HCT116 (cell line): Measurements from ENCODE around the gene RCE1. TPM values are rescaled to one million over a fixed set of nuclear protein-coding genes. Genes with fewer than 3 reads are reported as not detected.

Experiments used
- ATAC-seq: fragments of 200-7000 bp; cut with Tn5 transposase; 2 replicates; pipeline ENCODE4 v1.9.1; 2020; ENCODE audit warnings: mild to moderate bottlenecking, moderate library complexity
- BruUV-seq: library from RNA; stranded (reverse); fragments of 400-500 nt; replicated peaks from 2 replicates; lab custom pipeline; 2021; lab: Mats Ljungman, UMichigan
- CTCF ChIA-PET: fragments of 300-600 bp; sonication (Branson Sonifier 250); formaldehyde crosslinking; loops from one replicate; lab custom pipeline; 2021; ENCODE audit warnings: antibody characterized with exemption; lab: Charles Lee
- POLR2A ChIA-PET: fragments of 300-600, 350-600 bp; sonication (Branson Sonifier 250); formaldehyde crosslinking; loops from one replicate; lab custom pipeline; 2021; ENCODE audit warnings: antibody characterized with exemption; lab: Charles Lee
- RAD21 ChIA-PET, 2 experiments: fragments of 300-600 bp; sonication (Branson Sonifier 250); formaldehyde crosslinking; loops; one replicate each; lab custom pipeline; 2023; ENCODE audit warnings: low total read pairs in 2 of 2; ENCODE audit not compliant: uncharacterized antibody in 2 of 2, unreplicated experiment in 2 of 2, low non-redundant PET in 1 of 2; lab: Charles Lee
- DNase-seq: peaks from one replicate; pipeline ENCODE4 v3.0.0-alpha.2; 2010; ENCODE audit warnings: low read depth, low spot score
- H2AFZ ChIP-seq: fragments of 200-600 bp; shearing (Covaris generic), sonication (generic); 2 replicates; pipeline ENCODE4 v1.6.1; 2017; ENCODE audit warnings: low read depth, mixed run types, mixed read lengths, antibody characterized with exemption, low read length; ENCODE audit not compliant: poor library complexity, severe bottlenecking
- H3K27ac ChIP-seq: 2 replicates; pipeline ENCODE4 v1.5.1; 2012; ENCODE audit warnings: low read depth, low read length
- H3K27me3 ChIP-seq: fragments of 200-600 bp; sonication (generic); 2 replicates; pipeline ENCODE4 v1.6.1; 2016; ENCODE audit warnings: mixed run types, low read length, mixed read lengths; ENCODE audit not compliant: insufficient read depth
- H3K36me3 ChIP-seq, 2 experiments: fragments of 200-500 bp in 1 of 2; fragments of 200-600 bp in 1 of 2; sonication (Bioruptor generic) in 1 of 2; sonication (generic) in 1 of 2; 2 replicates each; pipeline versions ENCODE4 v1.5.1 to v1.6.1; 2014 to 2016; ENCODE audit warnings: low read length in 2 of 2, inconsistent platforms in 1 of 2, mixed read lengths in 1 of 2, mixed run types in 1 of 2; ENCODE audit not compliant: insufficient read depth in 2 of 2, control insufficient read depth in 1 of 2
- H3K4me1 ChIP-seq, 2 experiments: fragments of 200-600 bp in 1 of 2; sonication (generic) in 1 of 2; 2 replicates each; pipeline versions ENCODE4 v1.5.1 to v1.6.1; 2012 to 2017; ENCODE audit warnings: low read length in 2 of 2, inconsistent platforms in 1 of 2, mild to moderate bottlenecking in 1 of 2, mixed read lengths in 1 of 2, mixed run types in 1 of 2, moderate library complexity in 1 of 2; ENCODE audit not compliant: insufficient read depth in 2 of 2, control insufficient read depth in 1 of 2
- H3K4me2 ChIP-seq: fragments of 200-600 bp; sonication (generic); 2 replicates; pipeline ENCODE4 v1.6.1; 2017; ENCODE audit warnings: mixed run types, low read length, mixed read lengths
- H3K4me3 ChIP-seq, 2 experiments: fragments of 200-600 bp in 1 of 2; sonication (generic) in 1 of 2; replicated peaks in 1 of 2; 2 replicates each; pipeline ENCODE4 v1.5.1; 2011 to 2016; ENCODE audit warnings: low read length in 2 of 2, control low read depth in 1 of 2, low read depth in 1 of 2, mild to moderate bottlenecking in 1 of 2, mixed read lengths in 1 of 2, mixed run types in 1 of 2
- H3K79me2 ChIP-seq: fragments of 200-600 bp; sonication (generic); 2 replicates; pipeline ENCODE4 v1.6.1; 2017; ENCODE audit warnings: mild to moderate bottlenecking, mixed run types, low read length, moderate library complexity, mixed read lengths; ENCODE audit not compliant: insufficient read depth
- H3K9ac ChIP-seq: fragments of 200-600 bp; sonication (generic); 2 replicates; pipeline ENCODE4 v1.6.1; 2016; ENCODE audit warnings: low read length, mixed read lengths
- H3K9me2 ChIP-seq: fragments of 200-600 bp; sonication (generic), shearing (Covaris generic); 2 replicates; pipeline ENCODE4 v1.6.1; 2017; ENCODE audit warnings: mixed run types, mild to moderate bottlenecking, moderate library complexity; ENCODE audit not compliant: insufficient read depth
- H3K9me3 ChIP-seq, 2 experiments: fragments of 200-500 bp in 1 of 2; fragments of 200-600 bp in 1 of 2; sonication (Bioruptor generic) in 1 of 2; sonication (generic) in 1 of 2; 2 replicates each; pipeline ENCODE4 v1.6.1; 2014 to 2017; ENCODE audit warnings: low read length in 2 of 2, mixed read lengths in 2 of 2, inconsistent platforms in 1 of 2, low read depth in 1 of 2, mild to moderate bottlenecking in 1 of 2, mixed run types in 1 of 2, moderate library complexity in 1 of 2; ENCODE audit not compliant: control insufficient read depth in 1 of 2, insufficient read depth in 1 of 2
- H4K20me1 ChIP-seq: fragments of 200-600 bp; sonication (generic), shearing (Covaris generic); 2 replicates; pipeline ENCODE4 v1.6.1; 2017; ENCODE audit warnings: mixed run types, mild to moderate bottlenecking, moderate library complexity; ENCODE audit not compliant: insufficient read depth
- ATF3 ChIP-seq: IDR thresholded peaks from 2 replicates; pipeline ENCODE4 v1.6.1; 2012
- CBX3 ChIP-seq: IDR thresholded peaks from 2 replicates; pipeline ENCODE4 v1.6.1; 2012; ENCODE audit warnings: low read depth
- EGR1 ChIP-seq: IDR thresholded peaks from 2 replicates; pipeline ENCODE4 v1.6.1; 2012; ENCODE audit warnings: low read depth
- EZH2 ChIP-seq: fragments of 200-600 bp; sonication (generic); IDR thresholded peaks from 2 replicates; pipeline ENCODE4 v1.6.1; 2017; ENCODE audit warnings: antibody characterized with exemption, mixed run types
- EZH2phosphoT487 ChIP-seq: fragments of 200-600 bp; IDR thresholded peaks from 2 replicates; pipeline ENCODE4 v1.6.1; 2018; ENCODE audit warnings: antibody characterized with exemption, borderline replicate concordance
- FOSL1 ChIP-seq: IDR thresholded peaks from 2 replicates; pipeline ENCODE4 v1.6.1; 2012; ENCODE audit warnings: low read depth
- POLR2A ChIP-seq: IDR thresholded peaks from 2 replicates; pipeline ENCODE4 v1.7.0; 2011; ENCODE audit warnings: borderline replicate concordance; ENCODE audit not compliant: insufficient read depth, insufficient read length; ENCODE audit errors: extremely low read depth
- POLR2AphosphoS5 ChIP-seq: IDR thresholded peaks from 2 replicates; pipeline ENCODE4 v1.6.1; 2011; ENCODE audit warnings: mild to moderate bottlenecking, low read depth, low read length, moderate library complexity
- RAD21 ChIP-seq: IDR thresholded peaks from 2 replicates; pipeline ENCODE4 v1.6.1; 2012; ENCODE audit warnings: low read depth, mild to moderate bottlenecking
- REST ChIP-seq: IDR thresholded peaks from 2 replicates; pipeline ENCODE4 v1.6.1; 2012; ENCODE audit warnings: low read depth
- SIN3A ChIP-seq: IDR thresholded peaks from 2 replicates; pipeline ENCODE4 v1.6.1; 2012; ENCODE audit warnings: low read depth
- SP1 ChIP-seq: IDR thresholded peaks from 2 replicates; pipeline ENCODE4 v1.6.1; 2012; ENCODE audit warnings: low read depth
- SRF ChIP-seq: IDR thresholded peaks from 2 replicates; pipeline ENCODE4 v1.6.1; 2012; ENCODE audit warnings: low read depth
- YY1 ChIP-seq: IDR thresholded peaks from 2 replicates; pipeline ENCODE4 v1.6.1; 2011; ENCODE audit warnings: low read length, low read depth, moderate library complexity, mild to moderate bottlenecking; ENCODE audit not compliant: insufficient replicate concordance; ENCODE audit errors: extremely low read depth
- intact Hi-C: fragments of 100-400 bp; cut with micrococcal nuclease; formaldehyde crosslinking; loops from 2 replicates; pipeline ENCODE4 v1.10.0; 2022
- total RNA-seq: library from RNA; stranded (reverse); gene quantifications from one replicate; pipeline ENCODE4 v1.2.1, GENCODE V29; 2021; ENCODE audit not compliant: unreplicated experiment
- TF ChIP-seq, protein P1 (sequence below): IDR thresholded peaks from 2 replicates; pipeline ENCODE4 v1.6.1; 2012
- TF ChIP-seq, protein P2 (sequence below), 3 experiments: fragments of 200-600 bp in 1 of 3; sonication (generic) in 1 of 3; IDR thresholded peaks in 2 of 3; conservative IDR thresholded peaks in 1 of 3; 2 replicates each; pipeline ENCODE4 v1.5.1; 2012 to 2017; ENCODE audit warnings: low read depth in 2 of 3, low read length in 2 of 3, antibody characterized with exemption in 1 of 3, borderline replicate concordance in 1 of 3, control low read depth in 1 of 3, mild to moderate bottlenecking in 1 of 3, mixed read lengths in 1 of 3, mixed run types in 1 of 3, moderate library complexity in 1 of 3; ENCODE audit not compliant: insufficient read depth in 1 of 3
- TF ChIP-seq, protein P3 (sequence below): IDR thresholded peaks from 2 replicates; pipeline ENCODE4 v1.6.1; 2011; ENCODE audit warnings: mild to moderate bottlenecking, low read length, moderate library complexity; ENCODE audit not compliant: insufficient replicate concordance; ENCODE audit errors: extremely low read depth

The RCE1 gene
- total RNA-seq, 1 experiment from 2014 or later: 35.3 TPM

DNA sequence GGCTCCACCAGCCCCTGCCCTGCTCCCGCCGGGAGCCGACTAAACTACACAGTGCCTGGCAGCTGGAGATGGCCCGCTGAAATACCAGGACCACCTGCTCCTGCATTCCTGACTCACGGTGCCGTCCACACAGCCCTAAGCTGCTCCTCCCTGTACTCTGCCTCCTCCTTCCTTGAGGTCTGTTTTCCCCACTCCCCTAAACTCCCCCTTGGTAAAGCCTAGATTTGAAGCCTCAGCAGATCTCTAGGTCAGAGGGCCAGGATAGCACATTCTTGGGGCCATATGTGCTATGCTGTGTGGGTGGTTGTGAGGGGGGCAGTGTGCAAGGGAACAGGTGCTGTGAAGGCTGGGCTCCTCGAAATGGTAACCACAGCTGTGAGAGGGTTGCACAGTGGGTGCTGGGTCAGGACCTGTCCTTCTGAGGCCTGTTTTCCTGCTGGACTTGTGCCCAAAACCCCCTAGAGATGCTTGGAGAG lies 23.3 kb downstream of the RCE1 start:
- no peak overlapping the region for H3K4me2 ChIP-seq
- no TSS peak for BruUV-seq
- H3K9ac ChIP-seq: no peak overlapping the region
- H3K9me3 ChIP-seq: no peaks in the 10 kb centered on the region
- H3K27ac ChIP-seq: no peak overlapping the region
- ChIA-PET POLR2A (interaction anchor here (0.9 kb wide), 1 partner anchor 10 kb away, joined by 4 read pairs; no protein-coding TSS in a partner anchor), RAD21 (no interaction called here), CTCF (interaction anchor here (1.8 kb wide), 1 partner anchor 12 kb away, joined by 8 read pairs; no protein-coding TSS in a partner anchor)
- H3K27me3 ChIP-seq: no peaks in the 10 kb centered on the region
- no peaks in the 10 kb centered on the region for H3K79me2 ChIP-seq
- H3K9me2 ChIP-seq: no peaks in the 10 kb centered on the region
- no peak overlapping the region for H2AFZ ChIP-seq
- no peak overlapping the region for H3K4me3 ChIP-seq
- H3K4me1 ChIP-seq: peaks cover 7 to 23% of the 10 kb centered on the region in 2 experiments; a peak in 3 of 4 replicates
- TF ChIP-seq, protein P1, sequence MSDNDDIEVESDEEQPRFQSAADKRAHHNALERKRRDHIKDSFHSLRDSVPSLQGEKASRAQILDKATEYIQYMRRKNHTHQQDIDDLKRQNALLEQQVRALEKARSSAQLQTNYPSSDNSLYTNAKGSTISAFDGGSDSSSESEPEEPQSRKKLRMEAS: no peak
- TF ChIP-seq REST: no peak
- TF ChIP-seq, protein P2, sequence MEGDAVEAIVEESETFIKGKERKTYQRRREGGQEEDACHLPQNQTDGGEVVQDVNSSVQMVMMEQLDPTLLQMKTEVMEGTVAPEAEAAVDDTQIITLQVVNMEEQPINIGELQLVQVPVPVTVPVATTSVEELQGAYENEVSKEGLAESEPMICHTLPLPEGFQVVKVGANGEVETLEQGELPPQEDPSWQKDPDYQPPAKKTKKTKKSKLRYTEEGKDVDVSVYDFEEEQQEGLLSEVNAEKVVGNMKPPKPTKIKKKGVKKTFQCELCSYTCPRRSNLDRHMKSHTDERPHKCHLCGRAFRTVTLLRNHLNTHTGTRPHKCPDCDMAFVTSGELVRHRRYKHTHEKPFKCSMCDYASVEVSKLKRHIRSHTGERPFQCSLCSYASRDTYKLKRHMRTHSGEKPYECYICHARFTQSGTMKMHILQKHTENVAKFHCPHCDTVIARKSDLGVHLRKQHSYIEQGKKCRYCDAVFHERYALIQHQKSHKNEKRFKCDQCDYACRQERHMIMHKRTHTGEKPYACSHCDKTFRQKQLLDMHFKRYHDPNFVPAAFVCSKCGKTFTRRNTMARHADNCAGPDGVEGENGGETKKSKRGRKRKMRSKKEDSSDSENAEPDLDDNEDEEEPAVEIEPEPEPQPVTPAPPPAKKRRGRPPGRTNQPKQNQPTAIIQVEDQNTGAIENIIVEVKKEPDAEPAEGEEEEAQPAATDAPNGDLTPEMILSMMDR (IDR thresholded peaks at IDR 0.05 in 2 of 3, conservative IDR thresholded peaks at IDR 0.05 in 1 of 3; ENCODE audit: borderline replicate concordance in 1 of 3, insufficient read depth in 1 of 3, low read depth in 2 of 3, low read length in 2 of 3): no peak
- TF ChIP-seq SIN3A: no peak
- TF ChIP-seq YY1: no peak
- no peak for TF ChIP-seq ATF3
- TF ChIP-seq FOSL1: no peak
- TF ChIP-seq SP1: no peak
- TF ChIP-seq POLR2A: no peak
- TF ChIP-seq, protein P3, sequence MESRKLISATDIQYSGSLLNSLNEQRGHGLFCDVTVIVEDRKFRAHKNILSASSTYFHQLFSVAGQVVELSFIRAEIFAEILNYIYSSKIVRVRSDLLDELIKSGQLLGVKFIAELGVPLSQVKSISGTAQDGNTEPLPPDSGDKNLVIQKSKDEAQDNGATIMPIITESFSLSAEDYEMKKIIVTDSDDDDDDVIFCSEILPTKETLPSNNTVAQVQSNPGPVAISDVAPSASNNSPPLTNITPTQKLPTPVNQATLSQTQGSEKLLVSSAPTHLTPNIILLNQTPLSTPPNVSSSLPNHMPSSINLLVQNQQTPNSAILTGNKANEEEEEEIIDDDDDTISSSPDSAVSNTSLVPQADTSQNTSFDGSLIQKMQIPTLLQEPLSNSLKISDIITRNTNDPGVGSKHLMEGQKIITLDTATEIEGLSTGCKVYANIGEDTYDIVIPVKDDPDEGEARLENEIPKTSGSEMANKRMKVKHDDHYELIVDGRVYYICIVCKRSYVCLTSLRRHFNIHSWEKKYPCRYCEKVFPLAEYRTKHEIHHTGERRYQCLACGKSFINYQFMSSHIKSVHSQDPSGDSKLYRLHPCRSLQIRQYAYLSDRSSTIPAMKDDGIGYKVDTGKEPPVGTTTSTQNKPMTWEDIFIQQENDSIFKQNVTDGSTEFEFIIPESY: no peak
- no peak for TF ChIP-seq CBX3
- TF ChIP-seq RAD21: no peak
- TF ChIP-seq EGR1: no peak
- no peak for TF ChIP-seq EZH2
- no peak for TF ChIP-seq EZH2phosphoT487
- no peak for TF ChIP-seq SRF
- TF ChIP-seq POLR2AphosphoS5: no peak
- intact Hi-C loops: no loop called here
- no peaks in the 10 kb centered on the region; a peak in 1 of 4 replicates for H3K36me3 ChIP-seq
- DNase-seq (no peak), ATAC-seq (no peak)
- H4K20me1 ChIP-seq: no peaks in the 10 kb centered on the region
